Peyer's patch (tissue), 4 donors: ENCODE results near the gene SYCE1L.

Experiments
- CTCF ChIP-seq, 6 experiments: fragments of 450-650 bp in 4 of 6; fragments of 200-600 bp in 2 of 6; sonication (generic) in 1 of 6; IDR thresholded peaks; one replicate each; pipeline ENCODE4 v1.5.1; 2017 to 2019; ENCODE audit warnings: antibody characterized with exemption in 6 of 6, mild to moderate bottlenecking in 3 of 6, moderate library complexity in 1 of 6
- POLR2A ChIP-seq, 2 donors: fragments of 450-650 bp; IDR thresholded peaks; one replicate each; pipeline ENCODE4 v1.5.1; 2017; ENCODE audit warnings: antibody characterized with exemption in 2 of 2, mild to moderate bottlenecking in 2 of 2, moderate library complexity in 2 of 2

GRCh38 chr16:77238593-77238992, 39.4 kb downstream of the SYCE1L start:
- TF ChIP-seq POLR2A (IDR thresholded peaks at IDR 0.05) = no peak
- no peak for TF ChIP-seq CTCF (IDR thresholded peaks at IDR 0.05)
